ENCODE results near the gene VPS37B.

DNA sequence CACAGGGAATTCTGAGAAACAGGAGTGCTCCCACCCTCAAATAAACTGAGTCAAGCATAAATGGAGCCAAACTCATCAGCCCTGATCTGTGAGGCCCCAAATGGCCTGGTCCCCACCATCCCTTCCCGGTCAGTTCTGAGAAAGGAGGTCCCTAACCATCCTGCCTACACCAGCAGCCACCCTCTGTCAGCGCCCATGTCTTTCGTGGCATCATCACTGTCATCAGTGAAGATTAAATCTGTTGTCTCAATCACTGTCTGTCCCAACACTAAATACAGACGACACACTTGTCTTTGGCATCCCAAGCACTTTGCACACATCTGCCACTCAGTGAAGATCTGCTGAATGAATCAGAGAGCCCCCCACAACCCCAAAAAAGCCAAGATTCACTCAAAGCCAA, 22.4 kb downstream of the VPS37B start:
- no peak for TF ChIP-seq CBFB (IDR thresholded peaks at IDR 0.05; ENCODE audit: low read depth)
- TF ChIP-seq EP300 (IDR thresholded peaks at IDR 0.05; ENCODE audit: borderline replicate concordance in 1 of 2, control insufficient read depth in 1 of 2, low read depth in 2 of 2, low read length in 2 of 2) = no peak
- TF ChIP-seq, protein P1, sequence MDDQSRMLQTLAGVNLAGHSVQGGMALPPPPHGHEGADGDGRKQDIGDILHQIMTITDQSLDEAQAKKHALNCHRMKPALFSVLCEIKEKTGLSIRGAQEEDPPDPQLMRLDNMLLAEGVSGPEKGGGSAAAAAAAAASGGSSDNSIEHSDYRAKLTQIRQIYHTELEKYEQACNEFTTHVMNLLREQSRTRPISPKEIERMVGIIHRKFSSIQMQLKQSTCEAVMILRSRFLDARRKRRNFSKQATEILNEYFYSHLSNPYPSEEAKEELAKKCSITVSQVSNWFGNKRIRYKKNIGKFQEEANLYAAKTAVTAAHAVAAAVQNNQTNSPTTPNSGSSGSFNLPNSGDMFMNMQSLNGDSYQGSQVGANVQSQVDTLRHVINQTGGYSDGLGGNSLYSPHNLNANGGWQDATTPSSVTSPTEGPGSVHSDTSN (IDR thresholded peaks at IDR 0.05; ENCODE audit: insufficient replicate concordance, low read depth, low read length) = no peak
- TF ChIP-seq JUND (IDR thresholded peaks at IDR 0.05; ENCODE audit: low read depth, low read length) = no peak
- TF ChIP-seq SIN3A (IDR thresholded peaks at IDR 0.05; ENCODE audit: low read depth, low read length) = no peak
- TF ChIP-seq, protein P2, sequence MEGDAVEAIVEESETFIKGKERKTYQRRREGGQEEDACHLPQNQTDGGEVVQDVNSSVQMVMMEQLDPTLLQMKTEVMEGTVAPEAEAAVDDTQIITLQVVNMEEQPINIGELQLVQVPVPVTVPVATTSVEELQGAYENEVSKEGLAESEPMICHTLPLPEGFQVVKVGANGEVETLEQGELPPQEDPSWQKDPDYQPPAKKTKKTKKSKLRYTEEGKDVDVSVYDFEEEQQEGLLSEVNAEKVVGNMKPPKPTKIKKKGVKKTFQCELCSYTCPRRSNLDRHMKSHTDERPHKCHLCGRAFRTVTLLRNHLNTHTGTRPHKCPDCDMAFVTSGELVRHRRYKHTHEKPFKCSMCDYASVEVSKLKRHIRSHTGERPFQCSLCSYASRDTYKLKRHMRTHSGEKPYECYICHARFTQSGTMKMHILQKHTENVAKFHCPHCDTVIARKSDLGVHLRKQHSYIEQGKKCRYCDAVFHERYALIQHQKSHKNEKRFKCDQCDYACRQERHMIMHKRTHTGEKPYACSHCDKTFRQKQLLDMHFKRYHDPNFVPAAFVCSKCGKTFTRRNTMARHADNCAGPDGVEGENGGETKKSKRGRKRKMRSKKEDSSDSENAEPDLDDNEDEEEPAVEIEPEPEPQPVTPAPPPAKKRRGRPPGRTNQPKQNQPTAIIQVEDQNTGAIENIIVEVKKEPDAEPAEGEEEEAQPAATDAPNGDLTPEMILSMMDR (IDR thresholded peaks at IDR 0.05 in 2 of 3, conservative IDR thresholded peaks at IDR 0.05 in 1 of 3; ENCODE audit: control insufficient read depth in 2 of 3, extremely low read depth in 1 of 3, insufficient read depth in 1 of 3, low read depth in 3 of 3, low read length in 3 of 3) = no peak
- no peak for TF ChIP-seq ZNF24 (IDR thresholded peaks at IDR 0.05)
- TF ChIP-seq SMARCA5 (IDR thresholded peaks at IDR 0.05) = no peak
- no peak for TF ChIP-seq ESRRA (IDR thresholded peaks at IDR 0.05; ENCODE audit: low read length)
- no peak for TF ChIP-seq SUZ12 (IDR thresholded peaks at IDR 0.05; ENCODE audit: unreplicated experiment)
- no peak for TF ChIP-seq CBX5 (IDR thresholded peaks at IDR 0.05; ENCODE audit: low read depth)
- TF ChIP-seq BHLHE40 (IDR thresholded peaks at IDR 0.05; ENCODE audit: borderline replicate concordance in 1 of 2, low read depth in 2 of 2, low read length in 1 of 2) = no peak
- no peak for TF ChIP-seq BRCA1 (IDR thresholded peaks at IDR 0.05; ENCODE audit: low read depth, low read length)
- TF ChIP-seq, protein P3, sequence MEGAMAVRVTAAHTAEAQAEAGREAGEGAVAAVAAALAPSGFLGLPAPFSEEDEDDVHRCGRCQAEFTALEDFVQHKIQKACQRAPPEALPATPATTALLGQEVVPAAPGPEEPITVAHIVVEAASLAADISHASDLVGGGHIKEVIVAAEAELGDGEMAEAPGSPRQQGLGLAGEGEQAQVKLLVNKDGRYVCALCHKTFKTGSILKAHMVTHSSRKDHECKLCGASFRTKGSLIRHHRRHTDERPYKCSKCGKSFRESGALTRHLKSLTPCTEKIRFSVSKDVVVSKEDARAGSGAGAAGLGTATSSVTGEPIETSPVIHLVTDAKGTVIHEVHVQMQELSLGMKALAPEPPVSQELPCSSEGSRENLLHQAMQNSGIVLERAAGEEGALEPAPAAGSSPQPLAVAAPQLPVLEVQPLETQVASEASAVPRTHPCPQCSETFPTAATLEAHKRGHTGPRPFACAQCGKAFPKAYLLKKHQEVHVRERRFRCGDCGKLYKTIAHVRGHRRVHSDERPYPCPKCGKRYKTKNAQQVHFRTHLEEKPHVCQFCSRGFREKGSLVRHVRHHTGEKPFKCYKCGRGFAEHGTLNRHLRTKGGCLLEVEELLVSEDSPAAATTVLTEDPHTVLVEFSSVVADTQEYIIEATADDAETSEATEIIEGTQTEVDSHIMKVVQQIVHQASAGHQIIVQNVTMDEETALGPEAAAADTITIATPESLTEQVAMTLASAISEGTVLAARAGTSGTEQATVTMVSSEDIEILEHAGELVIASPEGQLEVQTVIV (IDR thresholded peaks at IDR 0.05; ENCODE audit: borderline replicate concordance, partially characterized antibody) = no peak

Measured in GM12878 (cell line).